Liver (tissue), 3 donors: ENCODE data around the gene PATL2.

Experiments
- JUND ChIP-seq, 2 donors: IDR thresholded peaks; 2 replicates each; pipeline ENCODE4 v1.6.1; 2016; ENCODE audit warnings: antibody characterized with exemption in 2 of 2
- NR2F2 ChIP-seq: IDR thresholded peaks from 2 replicates; pipeline ENCODE4 v1.6.1; 2016; ENCODE audit warnings: antibody characterized with exemption
- TAF1 ChIP-seq: conservative IDR thresholded peaks from 2 replicates; pipeline ENCODE4 v1.6.1; 2016; ENCODE audit warnings: antibody characterized with exemption, mild to moderate bottlenecking
- YY1 ChIP-seq: IDR thresholded peaks from 2 replicates; pipeline ENCODE4 v1.6.1; 2016; ENCODE audit warnings: antibody characterized with exemption, mild to moderate bottlenecking
- TF ChIP-seq, protein P1 (sequence below): fragments of 150-350 bp; IDR thresholded peaks from 2 replicates; pipeline ENCODE4 v1.5.1; 2017; ENCODE audit warnings: improper control_type of control experiment, low read depth, low read length; ENCODE audit not compliant: missing input control
- TF ChIP-seq, protein P2 (sequence below): IDR thresholded peaks from 2 replicates; pipeline ENCODE4 v1.6.1; 2016; ENCODE audit warnings: antibody characterized with exemption
- TF ChIP-seq, protein P3 (sequence below): IDR thresholded peaks from 2 replicates; pipeline ENCODE4 v1.6.1; 2016; ENCODE audit warnings: antibody characterized with exemption
- TF ChIP-seq, protein P4 (sequence below): IDR thresholded peaks from 2 replicates; pipeline ENCODE4 v1.6.1; 2016; ENCODE audit warnings: antibody characterized with exemption, mild to moderate bottlenecking
- donor health status: healthy.
- donor health status: healthy.

DNA sequence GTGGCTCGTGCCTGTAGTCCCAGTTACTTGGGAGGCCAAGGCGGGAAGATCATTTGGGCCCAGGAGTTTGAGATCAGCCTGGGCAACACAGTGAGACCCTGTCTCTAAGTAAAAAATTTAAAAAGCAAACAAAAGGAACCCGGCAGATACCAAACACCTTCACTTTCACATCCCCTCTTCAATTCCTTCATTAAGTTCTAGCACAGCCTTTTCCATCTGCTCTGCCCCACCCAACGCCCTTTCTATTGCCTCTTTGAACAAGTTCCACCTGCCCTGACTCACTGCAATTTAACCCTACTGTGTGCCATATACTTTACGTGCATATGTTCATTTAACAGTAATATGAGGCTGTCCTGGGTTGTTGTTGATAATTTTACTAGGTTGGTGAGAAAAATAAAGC, 35.2 kb downstream of the PATL2 start:
- TF ChIP-seq, protein P1, sequence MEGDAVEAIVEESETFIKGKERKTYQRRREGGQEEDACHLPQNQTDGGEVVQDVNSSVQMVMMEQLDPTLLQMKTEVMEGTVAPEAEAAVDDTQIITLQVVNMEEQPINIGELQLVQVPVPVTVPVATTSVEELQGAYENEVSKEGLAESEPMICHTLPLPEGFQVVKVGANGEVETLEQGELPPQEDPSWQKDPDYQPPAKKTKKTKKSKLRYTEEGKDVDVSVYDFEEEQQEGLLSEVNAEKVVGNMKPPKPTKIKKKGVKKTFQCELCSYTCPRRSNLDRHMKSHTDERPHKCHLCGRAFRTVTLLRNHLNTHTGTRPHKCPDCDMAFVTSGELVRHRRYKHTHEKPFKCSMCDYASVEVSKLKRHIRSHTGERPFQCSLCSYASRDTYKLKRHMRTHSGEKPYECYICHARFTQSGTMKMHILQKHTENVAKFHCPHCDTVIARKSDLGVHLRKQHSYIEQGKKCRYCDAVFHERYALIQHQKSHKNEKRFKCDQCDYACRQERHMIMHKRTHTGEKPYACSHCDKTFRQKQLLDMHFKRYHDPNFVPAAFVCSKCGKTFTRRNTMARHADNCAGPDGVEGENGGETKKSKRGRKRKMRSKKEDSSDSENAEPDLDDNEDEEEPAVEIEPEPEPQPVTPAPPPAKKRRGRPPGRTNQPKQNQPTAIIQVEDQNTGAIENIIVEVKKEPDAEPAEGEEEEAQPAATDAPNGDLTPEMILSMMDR, result no peak
- TF ChIP-seq, protein P2, sequence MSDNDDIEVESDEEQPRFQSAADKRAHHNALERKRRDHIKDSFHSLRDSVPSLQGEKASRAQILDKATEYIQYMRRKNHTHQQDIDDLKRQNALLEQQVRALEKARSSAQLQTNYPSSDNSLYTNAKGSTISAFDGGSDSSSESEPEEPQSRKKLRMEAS, result no peak
- TF ChIP-seq, protein P3, sequence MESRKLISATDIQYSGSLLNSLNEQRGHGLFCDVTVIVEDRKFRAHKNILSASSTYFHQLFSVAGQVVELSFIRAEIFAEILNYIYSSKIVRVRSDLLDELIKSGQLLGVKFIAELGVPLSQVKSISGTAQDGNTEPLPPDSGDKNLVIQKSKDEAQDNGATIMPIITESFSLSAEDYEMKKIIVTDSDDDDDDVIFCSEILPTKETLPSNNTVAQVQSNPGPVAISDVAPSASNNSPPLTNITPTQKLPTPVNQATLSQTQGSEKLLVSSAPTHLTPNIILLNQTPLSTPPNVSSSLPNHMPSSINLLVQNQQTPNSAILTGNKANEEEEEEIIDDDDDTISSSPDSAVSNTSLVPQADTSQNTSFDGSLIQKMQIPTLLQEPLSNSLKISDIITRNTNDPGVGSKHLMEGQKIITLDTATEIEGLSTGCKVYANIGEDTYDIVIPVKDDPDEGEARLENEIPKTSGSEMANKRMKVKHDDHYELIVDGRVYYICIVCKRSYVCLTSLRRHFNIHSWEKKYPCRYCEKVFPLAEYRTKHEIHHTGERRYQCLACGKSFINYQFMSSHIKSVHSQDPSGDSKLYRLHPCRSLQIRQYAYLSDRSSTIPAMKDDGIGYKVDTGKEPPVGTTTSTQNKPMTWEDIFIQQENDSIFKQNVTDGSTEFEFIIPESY, result no peak
- TF ChIP-seq, protein P4, sequence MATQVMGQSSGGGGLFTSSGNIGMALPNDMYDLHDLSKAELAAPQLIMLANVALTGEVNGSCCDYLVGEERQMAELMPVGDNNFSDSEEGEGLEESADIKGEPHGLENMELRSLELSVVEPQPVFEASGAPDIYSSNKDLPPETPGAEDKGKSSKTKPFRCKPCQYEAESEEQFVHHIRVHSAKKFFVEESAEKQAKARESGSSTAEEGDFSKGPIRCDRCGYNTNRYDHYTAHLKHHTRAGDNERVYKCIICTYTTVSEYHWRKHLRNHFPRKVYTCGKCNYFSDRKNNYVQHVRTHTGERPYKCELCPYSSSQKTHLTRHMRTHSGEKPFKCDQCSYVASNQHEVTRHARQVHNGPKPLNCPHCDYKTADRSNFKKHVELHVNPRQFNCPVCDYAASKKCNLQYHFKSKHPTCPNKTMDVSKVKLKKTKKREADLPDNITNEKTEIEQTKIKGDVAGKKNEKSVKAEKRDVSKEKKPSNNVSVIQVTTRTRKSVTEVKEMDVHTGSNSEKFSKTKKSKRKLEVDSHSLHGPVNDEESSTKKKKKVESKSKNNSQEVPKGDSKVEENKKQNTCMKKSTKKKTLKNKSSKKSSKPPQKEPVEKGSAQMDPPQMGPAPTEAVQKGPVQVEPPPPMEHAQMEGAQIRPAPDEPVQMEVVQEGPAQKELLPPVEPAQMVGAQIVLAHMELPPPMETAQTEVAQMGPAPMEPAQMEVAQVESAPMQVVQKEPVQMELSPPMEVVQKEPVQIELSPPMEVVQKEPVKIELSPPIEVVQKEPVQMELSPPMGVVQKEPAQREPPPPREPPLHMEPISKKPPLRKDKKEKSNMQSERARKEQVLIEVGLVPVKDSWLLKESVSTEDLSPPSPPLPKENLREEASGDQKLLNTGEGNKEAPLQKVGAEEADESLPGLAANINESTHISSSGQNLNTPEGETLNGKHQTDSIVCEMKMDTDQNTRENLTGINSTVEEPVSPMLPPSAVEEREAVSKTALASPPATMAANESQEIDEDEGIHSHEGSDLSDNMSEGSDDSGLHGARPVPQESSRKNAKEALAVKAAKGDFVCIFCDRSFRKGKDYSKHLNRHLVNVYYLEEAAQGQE, result no peak
- TF ChIP-seq JUND (IDR thresholded peaks at IDR 0.05) (no peak), TAF1 (no peak), NR2F2 (no peak), YY1 (no peak)
